KMS-11 (cell line): ENCODE results near the gene WFDC12.

Source experiments
- H2AFZ ChIP-seq: fragments of 200-600 bp; sonication (generic); 2 replicates; pipeline ENCODE4 v1.6.1; 2016; ENCODE audit warnings: antibody characterized with exemption, mixed run types, low read depth
- H3K27ac ChIP-seq: fragments of 200-600 bp; sonication (generic); 2 replicates; pipeline ENCODE4 v1.6.1; 2016; ENCODE audit warnings: mild to moderate bottlenecking, mixed run types
- H3K27me3 ChIP-seq: fragments of 200-600 bp; sonication (generic); 2 replicates; pipeline ENCODE4 v1.6.1; 2017; ENCODE audit warnings: mild to moderate bottlenecking, low read depth, mixed run types, moderate library complexity; ENCODE audit not compliant: insufficient read depth
- H3K36me3 ChIP-seq: fragments of 200-600 bp; sonication (generic); 2 replicates; pipeline ENCODE4 v1.6.1; 2017; ENCODE audit warnings: mild to moderate bottlenecking, mixed run types; ENCODE audit not compliant: insufficient read depth
- H3K4me1 ChIP-seq: fragments of 200-600 bp; sonication (generic); 2 replicates; pipeline ENCODE4 v1.6.1; 2016; ENCODE audit warnings: mild to moderate bottlenecking, low read depth, mixed run types; ENCODE audit not compliant: poor library complexity, severe bottlenecking
- H3K4me2 ChIP-seq: fragments of 200-600 bp; sonication (generic); 2 replicates; pipeline ENCODE4 v1.7.0; 2016; ENCODE audit warnings: mild to moderate bottlenecking, mixed run types
- H3K4me3 ChIP-seq: fragments of 200-600 bp; sonication (generic); IDR thresholded peaks from 2 replicates; pipeline ENCODE4 v1.6.1; 2017; ENCODE audit warnings: low read depth, low read length, mixed read lengths; ENCODE audit not compliant: insufficient read depth
- H3K79me2 ChIP-seq: fragments of 200-600 bp; sonication (generic); 2 replicates; pipeline ENCODE4 v1.6.1; 2016; ENCODE audit warnings: low read depth, mixed run types; ENCODE audit not compliant: insufficient read depth
- H3K9ac ChIP-seq: fragments of 200-600 bp; sonication (generic); 2 replicates; pipeline ENCODE4 v1.6.1; 2016; ENCODE audit warnings: mild to moderate bottlenecking, mixed run types
- H4K20me1 ChIP-seq: fragments of 200-600 bp; sonication (generic); 2 replicates; pipeline ENCODE4 v1.6.1; 2016; ENCODE audit warnings: mild to moderate bottlenecking, mixed run types; ENCODE audit not compliant: insufficient read depth
- CTCF ChIP-seq: fragments of 200-600 bp; sonication (generic); conservative IDR thresholded peaks from 2 replicates; pipeline ENCODE4 v1.6.1; 2017; ENCODE audit warnings: low read depth, mild to moderate bottlenecking, antibody characterized with exemption, low read length, moderate library complexity, mixed read lengths

WFDC12 gene

GRCh38 chr20:45100563-45101245 is 23.6 kb downstream of the WFDC12 start, which contains the start of gene KCNS1:
Gene KCNS1, minus strand, starts transcription at chr20:45101127. Its CDS starts 1,891 bp downstream, at chr20:45099236.
- Histone ChIP-seq H3K36me3 (no peaks in the 10 kb centered on the region), H3K27me3 (no peaks in the 10 kb centered on the region), H3K4me2 (no peak within 1 kb of the TSS; the same call in 1 of the 2 replicates), H3K4me3 (no peak within 1 kb of the TSS), H4K20me1 (no peaks in the 10 kb centered on the region), H3K9ac (no peak within 1 kb of the TSS), H2AFZ (no peak within 1 kb of the TSS), H3K27ac (no peak within 1 kb of the TSS), H3K4me1 (peaks cover 3% of the 10 kb centered on the region), H3K79me2 (no peaks in the 10 kb centered on the region)
- TF ChIP-seq CTCF, result no peak

GRCh38 chr20:45098103-45098773 is 26.0 kb downstream of the WFDC12 start:
- Histone ChIP-seq H4K20me1 (no peaks in the 10 kb centered on the region), H2AFZ (no peak overlapping the region)

GRCh38 chr20:45097485-45098102 is 26.7 kb downstream of the WFDC12 start:
- no peak overlapping the region for H3K4me2 ChIP-seq
- no peaks in the 10 kb centered on the region for H3K27me3 ChIP-seq
- H4K20me1 ChIP-seq, result no peaks in the 10 kb centered on the region
- no peak overlapping the region for H3K9ac ChIP-seq
- no peaks in the 10 kb centered on the region for H3K79me2 ChIP-seq
- H3K36me3 ChIP-seq, result no peaks in the 10 kb centered on the region
- H3K4me1 ChIP-seq, result peaks cover 13% of the 10 kb centered on the region
- H2AFZ ChIP-seq, result no peak overlapping the region
- no peak overlapping the region for H3K27ac ChIP-seq
- no peak overlapping the region for H3K4me3 ChIP-seq
- no peak for TF ChIP-seq CTCF

More at GRCh38 chr20:45098103-45098773, 26.0 kb downstream of the WFDC12 start:
- no peaks in the 10 kb centered on the region for H3K79me2 ChIP-seq
- H3K27me3 ChIP-seq, result no peaks in the 10 kb centered on the region
- no peaks in the 10 kb centered on the region for H3K36me3 ChIP-seq
- H3K4me2 ChIP-seq, result no peak overlapping the region
- no peak for TF ChIP-seq CTCF
- H3K4me1 ChIP-seq, result peaks cover 13% of the 10 kb centered on the region
- no peak overlapping the region for H3K4me3 ChIP-seq
- no peak overlapping the region for H3K27ac ChIP-seq
- H3K9ac ChIP-seq, result no peak overlapping the region

GRCh38 chr20:45096781-45097180 is 27.5 kb downstream of the WFDC12 start:
- H3K4me1 ChIP-seq, result peaks cover 13% of the 10 kb centered on the region
- no peaks in the 10 kb centered on the region for H3K79me2 ChIP-seq
- H3K9ac ChIP-seq, result no peak overlapping the region
- no peak overlapping the region for H2AFZ ChIP-seq
- H3K36me3 ChIP-seq, result no peaks in the 10 kb centered on the region
- no peaks in the 10 kb centered on the region for H4K20me1 ChIP-seq
- H3K4me2 ChIP-seq, result no peak overlapping the region
- TF ChIP-seq CTCF, result no peak
- H3K27me3 ChIP-seq, result no peaks in the 10 kb centered on the region
- no peak overlapping the region for H3K27ac ChIP-seq
- H3K4me3 ChIP-seq, result no peak overlapping the region
